Measurements from ENCODE around the gene ARMH2. TPM values are rescaled to one million over a fixed set of nuclear protein-coding genes. Genes with fewer than 3 reads are reported as not detected.

ARMH2 gene
- total RNA-seq, 1 donor from 2014 or later, result not detected

- Mint-ChIP-seq H3K27me3 (ENCODE audit: low read depth, unreplicated experiment) (no peaks in the 10 kb centered on the region), H3K4me1 (ENCODE audit: low read depth, unreplicated experiment) (peaks cover 22% of the 10 kb centered on the region), H3K36me3 (ENCODE audit: low read depth, unreplicated experiment) (no peaks in the 10 kb centered on the region), H3K9me3 (ENCODE audit: unreplicated experiment) (no peaks in the 10 kb centered on the region), H3K4me3 (ENCODE audit: unreplicated experiment) (no peak overlapping the region), H3K27ac (ENCODE audit: unreplicated experiment) (peak overlapping the region; percentile 44)
- Histone ChIP-seq H3K79me2 (ENCODE audit: insufficient read depth, low read length) (no peaks in the 10 kb centered on the region), H3K27ac (ENCODE audit: low read depth, low read length) (no peak overlapping the region), H3K9ac (ENCODE audit: low read length) (no peak overlapping the region), H3K4me1 (ENCODE audit: insufficient read depth, low read length) (no peaks in the 10 kb centered on the region), H3K9me3 (ENCODE audit: insufficient read depth, low read depth, low read length) (no peaks in the 10 kb centered on the region), H3K27me3 (ENCODE audit: insufficient read depth, low read length) (no peaks in the 10 kb centered on the region), H3K36me3 (ENCODE audit: insufficient read depth, low read length) (no peaks in the 10 kb centered on the region), H4K20me1 (ENCODE audit: insufficient read depth, low read length) (no peaks in the 10 kb centered on the region), H3K4me2 (ENCODE audit: low read length) (no peak overlapping the region), H3K4me3 (ENCODE audit: insufficient read depth, low read depth, low read length) (no peak overlapping the region), H2AFZ (ENCODE audit: low read depth, low read length) (no peak overlapping the region)
- peak; percentile 56 for FAIRE-seq
- TF ChIP-seq CTCF (IDR thresholded peaks at IDR 0.05; ENCODE audit: insufficient read depth, low read depth, low read length), result no peak
- TF ChIP-seq EZH2 (IDR thresholded peaks at IDR 0.05; ENCODE audit: insufficient read depth, low read length), result no peak
- no peak for DNase-seq (ENCODE audit: low read depth)
These were observed 3.7 kb upstream of the ARMH2 start for GRCh38 chr6:24802271-24803059.

GRCh38 chr6:24799541-24799915, 811 bp upstream of the ARMH2 start:
- TF ChIP-seq CTCF (IDR thresholded peaks at IDR 0.05; ENCODE audit: insufficient read depth, low read depth, low read length) (no peak), EZH2 (IDR thresholded peaks at IDR 0.05; ENCODE audit: insufficient read depth, low read length) (no peak)
- Mint-ChIP-seq H3K4me1 (ENCODE audit: low read depth, unreplicated experiment) (peaks cover 26% of the 10 kb centered on the region), H3K4me3 (ENCODE audit: unreplicated experiment) (no peak overlapping the region), H3K36me3 (ENCODE audit: low read depth, unreplicated experiment) (no peaks in the 10 kb centered on the region), H3K27me3 (ENCODE audit: low read depth, unreplicated experiment) (no peaks in the 10 kb centered on the region), H3K27ac (ENCODE audit: unreplicated experiment) (peak overlapping the region; percentile 35), H3K9me3 (ENCODE audit: unreplicated experiment) (no peaks in the 10 kb centered on the region)
- no peaks in the 10 kb centered on the region for H3K36me3 ChIP-seq (ENCODE audit: insufficient read depth, low read length)
- H3K9me3 ChIP-seq (ENCODE audit: insufficient read depth, low read depth, low read length), result no peaks in the 10 kb centered on the region
- H3K4me1 ChIP-seq (ENCODE audit: insufficient read depth, low read length), result no peaks in the 10 kb centered on the region
- no peak overlapping the region for H3K4me3 ChIP-seq (ENCODE audit: insufficient read depth, low read depth, low read length)
- no peak overlapping the region for H3K9ac ChIP-seq (ENCODE audit: low read length)
- no peak overlapping the region for H3K4me2 ChIP-seq (ENCODE audit: low read length)
- no peaks in the 10 kb centered on the region for H3K79me2 ChIP-seq (ENCODE audit: insufficient read depth, low read length)
- H3K27me3 ChIP-seq (ENCODE audit: insufficient read depth, low read length), result no peaks in the 10 kb centered on the region
- H3K27ac ChIP-seq (ENCODE audit: low read depth, low read length), result no peak overlapping the region
- no peaks in the 10 kb centered on the region for H4K20me1 ChIP-seq (ENCODE audit: insufficient read depth, low read length)
- no peak overlapping the region for H2AFZ ChIP-seq (ENCODE audit: low read depth, low read length)
- DNase-seq (ENCODE audit: low read depth) (no peak), FAIRE-seq (no peak)

GRCh38 chr6:24797596-24798216, 1.0 kb downstream of the ARMH2 start:
- H3K27ac Mint-ChIP-seq (ENCODE audit: unreplicated experiment), result no peak overlapping the region

More at GRCh38 chr6:24797596-24798216, 1.0 kb downstream of the ARMH2 start:
- Histone ChIP-seq H3K36me3 (ENCODE audit: insufficient read depth, low read length) (no peaks in the 10 kb centered on the region), H3K79me2 (ENCODE audit: insufficient read depth, low read length) (no peaks in the 10 kb centered on the region), H3K9me3 (ENCODE audit: insufficient read depth, low read depth, low read length) (no peaks in the 10 kb centered on the region), H3K4me1 (ENCODE audit: insufficient read depth, low read length) (no peaks in the 10 kb centered on the region), H3K4me2 (ENCODE audit: low read length) (no peak overlapping the region), H3K4me3 (ENCODE audit: insufficient read depth, low read depth, low read length) (no peak overlapping the region), H4K20me1 (ENCODE audit: insufficient read depth, low read length) (no peaks in the 10 kb centered on the region), H3K27me3 (ENCODE audit: insufficient read depth, low read length) (no peaks in the 10 kb centered on the region), H3K9ac (ENCODE audit: low read length) (no peak overlapping the region), H2AFZ (ENCODE audit: low read depth, low read length) (no peak overlapping the region), H3K27ac (ENCODE audit: low read depth, low read length) (no peak overlapping the region)
- DNase-seq (ENCODE audit: low read depth), result no peak
- Mint-ChIP-seq H3K36me3 (ENCODE audit: low read depth, unreplicated experiment) (no peaks in the 10 kb centered on the region), H3K27me3 (ENCODE audit: low read depth, unreplicated experiment) (no peaks in the 10 kb centered on the region), H3K4me3 (ENCODE audit: unreplicated experiment) (peak overlapping the region; percentile 13), H3K4me1 (ENCODE audit: low read depth, unreplicated experiment) (peaks cover 23% of the 10 kb centered on the region), H3K9me3 (ENCODE audit: unreplicated experiment) (no peaks in the 10 kb centered on the region)
- TF ChIP-seq EZH2 (IDR thresholded peaks at IDR 0.05; ENCODE audit: insufficient read depth, low read length) (no peak), CTCF (IDR thresholded peaks at IDR 0.05; ENCODE audit: insufficient read depth, low read depth, low read length) (no peak)
- FAIRE-seq, result no peak
